GM12891 (cell line): ENCODE measurements around the gene PEX5L.

Experiments used
- PAX5 ChIP-seq: IDR thresholded peaks from 2 replicates; pipeline ENCODE4 v1.6.1; 2011; ENCODE audit warnings: low read length, moderate library complexity, mild to moderate bottlenecking; ENCODE audit not compliant: insufficient read depth, severe bottlenecking
- POLR2A ChIP-seq: IDR thresholded peaks from 2 replicates; pipeline ENCODE4 v1.6.1; 2011; ENCODE audit warnings: low read depth, low read length, control low read depth
- POLR2AphosphoS5 ChIP-seq: IDR thresholded peaks from 2 replicates; pipeline ENCODE4 v1.6.1; 2011; ENCODE audit warnings: low read depth, low read length, control low read depth
- SPI1 ChIP-seq: IDR thresholded peaks from 2 replicates; pipeline ENCODE4 v1.6.1; 2011; ENCODE audit warnings: low read depth, low read length, control low read depth
- TAF1 ChIP-seq: IDR thresholded peaks from 2 replicates; pipeline ENCODE4 v1.6.1; 2011; ENCODE audit warnings: low read depth, low read length, control low read depth

DNA sequence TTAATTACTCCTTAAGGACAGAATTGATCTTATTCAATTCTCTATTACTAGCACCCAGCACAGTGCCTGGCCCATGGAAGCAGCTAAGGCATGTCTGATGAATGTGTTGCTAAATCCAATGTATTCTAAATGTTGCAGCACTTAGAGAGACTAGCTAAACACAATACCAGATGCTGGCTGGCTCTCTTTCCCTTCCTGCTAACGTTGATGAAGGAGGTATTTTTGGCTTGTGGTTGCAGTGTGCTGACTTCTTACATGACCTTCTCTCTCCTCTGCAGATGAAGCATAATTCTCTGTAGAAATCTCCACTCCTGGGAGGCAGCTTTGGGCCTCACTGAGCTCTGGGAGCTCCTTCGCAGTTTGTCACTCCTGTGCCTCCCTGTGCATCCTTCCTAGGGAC lies 183.6 kb downstream of the PEX5L start:
- TF ChIP-seq POLR2A (no peak), POLR2AphosphoS5 (no peak), TAF1 (no peak), SPI1 (no peak), PAX5 (no peak)
